HS-27A (cell line): ENCODE data around the gene CHD1.

Experiments used
- DNase-seq: peaks from one replicate; pipeline ENCODE4 v3.0.0-alpha.2; 2012; ENCODE audit warnings: low read depth, missing footprints

Gene CHD1

DNA sequence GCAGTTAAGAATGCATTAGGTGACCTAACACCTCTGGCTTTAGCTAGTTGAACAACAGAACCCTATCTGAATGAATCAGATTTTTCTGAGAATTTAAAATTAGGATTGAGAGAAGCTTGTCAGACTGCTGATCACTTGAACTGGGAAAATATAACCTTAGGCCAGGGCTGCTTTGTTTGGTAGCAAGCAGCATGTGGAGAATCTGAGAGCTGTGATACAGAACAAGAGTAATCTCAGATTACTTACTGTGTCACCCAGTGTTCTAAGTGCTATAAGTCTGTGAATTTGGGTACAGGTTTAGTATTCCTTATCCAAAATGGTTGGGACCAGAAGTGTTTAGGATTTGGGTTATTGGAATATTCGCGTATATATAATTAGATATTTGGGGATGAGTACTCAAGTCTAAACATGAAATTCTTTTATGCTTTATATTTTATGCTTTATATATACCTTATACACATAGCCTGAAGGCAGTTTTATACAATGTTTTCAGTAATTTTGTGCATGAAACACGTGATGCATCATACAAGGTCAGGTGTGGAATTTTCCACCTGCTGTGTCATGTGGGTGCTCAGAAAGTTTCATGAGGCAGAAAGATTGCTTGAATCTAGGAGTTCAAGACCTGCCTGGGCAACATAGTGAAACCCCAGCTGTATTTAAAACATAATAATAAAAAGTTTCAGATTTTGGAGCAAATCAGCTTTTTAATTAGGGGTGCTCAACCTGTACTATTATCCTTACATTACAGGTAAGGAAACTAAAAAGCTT, 8.3 kb upstream of the CHD1 start:
- no peak for DNase-seq

DNA sequence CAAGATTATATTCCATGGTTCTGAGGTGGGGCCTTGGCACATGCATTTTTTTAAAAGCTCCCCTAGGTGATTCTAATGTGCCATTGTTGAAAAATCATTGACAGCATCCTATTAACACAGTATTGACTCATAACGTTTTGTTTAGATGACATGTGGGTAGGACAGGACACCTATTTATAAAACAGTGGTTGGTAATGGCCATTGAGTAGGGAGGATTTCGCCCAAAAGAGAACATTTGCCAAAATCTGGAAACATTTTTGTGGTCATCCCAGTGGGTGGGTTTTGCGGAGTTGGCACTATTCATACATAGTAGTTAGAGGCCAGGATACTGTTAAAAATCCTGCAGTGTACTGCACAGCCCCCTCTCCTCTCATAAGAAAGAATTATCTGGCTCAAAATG, 6.4 kb upstream of the CHD1 start:
- no peak for DNase-seq

DNA sequence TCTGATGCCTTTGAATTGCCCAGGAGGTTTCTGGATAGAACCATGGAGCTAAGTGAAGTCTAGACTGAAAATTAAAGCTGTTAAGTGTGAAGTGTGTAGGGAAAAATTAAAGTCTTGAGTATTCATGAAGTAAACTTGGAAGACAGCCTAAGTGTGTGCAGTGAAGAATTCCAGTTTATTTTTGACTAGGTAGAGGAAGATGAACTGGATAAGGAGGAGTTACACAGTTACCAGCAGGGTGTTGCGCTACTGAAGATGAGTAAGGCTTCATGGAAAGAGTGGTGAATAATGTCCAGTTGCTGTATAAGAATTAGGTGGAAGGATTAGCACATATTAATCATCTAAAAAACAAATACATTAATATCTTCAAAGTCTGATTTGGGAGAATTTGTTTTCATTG, 5.7 kb upstream of the CHD1 start:
- no peak for DNase-seq

DNA sequence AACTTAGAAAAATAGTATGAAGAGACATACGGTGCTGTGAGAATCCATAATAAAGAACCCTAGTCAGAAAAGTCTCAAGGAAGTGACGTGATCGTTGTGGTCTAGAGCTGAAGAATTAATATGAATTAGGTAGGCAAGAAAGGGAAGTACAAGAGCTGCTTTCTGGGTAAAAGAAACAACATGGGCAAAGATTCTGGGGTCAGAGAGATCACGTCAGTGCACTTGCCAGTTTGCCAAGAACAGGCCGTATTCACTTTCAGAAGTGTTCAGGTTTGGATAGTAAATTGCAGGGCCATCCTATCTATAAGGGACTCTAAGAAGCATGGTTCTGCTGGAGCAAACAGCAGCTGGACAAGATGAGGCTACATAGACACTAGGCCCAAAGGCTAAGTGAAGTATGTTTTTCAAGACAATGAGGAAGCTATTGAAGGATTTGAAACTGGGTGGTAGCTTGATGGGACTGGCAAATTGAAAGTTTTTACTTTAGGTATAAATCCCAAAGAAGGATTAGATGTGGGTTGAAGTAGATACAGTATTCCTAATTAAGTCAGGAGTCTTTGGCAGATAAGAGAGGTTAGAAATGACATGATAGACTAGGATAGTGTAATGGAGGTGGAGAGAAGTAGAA, 4.8 kb upstream of the CHD1 start:
- DNase-seq = no peak

DNA sequence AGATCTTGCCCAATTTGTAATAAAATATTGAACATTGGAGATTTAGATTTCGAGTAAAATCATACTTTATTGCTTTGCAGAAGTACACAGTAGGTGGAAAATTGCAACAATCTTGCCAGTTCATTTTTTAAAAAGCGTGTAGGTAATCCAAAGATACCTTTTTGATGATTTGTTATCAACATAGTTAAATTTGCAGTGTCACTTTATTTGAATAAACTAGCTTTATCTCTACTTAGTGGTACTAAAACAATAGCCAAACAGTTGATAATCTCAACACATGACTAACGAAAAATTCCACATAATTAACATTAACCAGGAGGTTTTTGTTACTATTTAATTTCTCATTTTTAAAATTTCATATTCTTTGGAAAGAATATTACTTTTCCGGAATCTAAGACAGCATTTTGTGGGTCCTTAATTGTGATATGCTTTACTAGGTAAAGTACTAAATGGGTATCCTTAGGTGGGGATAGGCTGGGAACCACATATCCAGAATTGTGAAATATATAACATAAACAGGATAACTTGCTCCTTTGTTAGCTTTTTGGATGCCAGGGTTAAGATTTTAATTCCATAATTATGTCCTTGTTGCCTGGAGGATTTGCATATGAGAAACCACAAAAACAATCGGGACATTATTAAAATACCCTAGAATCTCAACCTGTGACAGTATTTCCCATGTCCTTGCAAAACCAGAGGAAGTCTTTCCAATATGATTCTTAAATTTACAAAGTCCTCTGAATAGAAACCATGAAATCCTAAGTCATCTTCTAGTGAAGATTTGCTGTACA, 2.4 kb upstream of the CHD1 start:
- DNase-seq = no peak

DNA sequence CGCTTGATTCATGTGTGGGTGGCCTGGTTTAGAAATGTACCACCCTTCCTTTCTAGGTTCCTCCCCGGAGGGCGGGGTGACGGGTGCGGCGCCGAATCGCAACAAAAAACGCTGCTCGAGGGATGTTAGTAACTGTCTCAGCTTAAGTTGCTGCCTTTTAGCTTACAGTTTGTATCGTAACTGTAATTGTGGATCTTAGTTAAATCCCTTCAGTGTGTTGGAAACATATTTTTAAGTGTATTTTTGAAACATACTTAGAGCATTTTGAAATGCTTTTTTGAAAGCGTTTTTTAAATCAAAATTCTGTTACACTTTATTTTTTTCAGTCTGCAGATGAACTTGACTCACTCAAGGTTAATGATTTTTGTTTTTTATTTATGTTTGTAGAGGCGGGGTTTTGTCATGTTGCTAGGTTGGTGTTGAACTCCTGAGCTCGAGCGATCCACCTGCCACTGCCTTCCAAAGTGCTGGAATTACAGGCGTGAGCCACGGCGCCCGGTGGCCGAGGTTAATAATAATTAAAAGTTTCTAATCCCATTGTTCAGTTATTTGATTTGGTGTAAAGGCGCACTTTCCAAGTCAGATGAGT, 997 bp upstream of the CHD1 start:
- DNase-seq = no peak

DNA sequence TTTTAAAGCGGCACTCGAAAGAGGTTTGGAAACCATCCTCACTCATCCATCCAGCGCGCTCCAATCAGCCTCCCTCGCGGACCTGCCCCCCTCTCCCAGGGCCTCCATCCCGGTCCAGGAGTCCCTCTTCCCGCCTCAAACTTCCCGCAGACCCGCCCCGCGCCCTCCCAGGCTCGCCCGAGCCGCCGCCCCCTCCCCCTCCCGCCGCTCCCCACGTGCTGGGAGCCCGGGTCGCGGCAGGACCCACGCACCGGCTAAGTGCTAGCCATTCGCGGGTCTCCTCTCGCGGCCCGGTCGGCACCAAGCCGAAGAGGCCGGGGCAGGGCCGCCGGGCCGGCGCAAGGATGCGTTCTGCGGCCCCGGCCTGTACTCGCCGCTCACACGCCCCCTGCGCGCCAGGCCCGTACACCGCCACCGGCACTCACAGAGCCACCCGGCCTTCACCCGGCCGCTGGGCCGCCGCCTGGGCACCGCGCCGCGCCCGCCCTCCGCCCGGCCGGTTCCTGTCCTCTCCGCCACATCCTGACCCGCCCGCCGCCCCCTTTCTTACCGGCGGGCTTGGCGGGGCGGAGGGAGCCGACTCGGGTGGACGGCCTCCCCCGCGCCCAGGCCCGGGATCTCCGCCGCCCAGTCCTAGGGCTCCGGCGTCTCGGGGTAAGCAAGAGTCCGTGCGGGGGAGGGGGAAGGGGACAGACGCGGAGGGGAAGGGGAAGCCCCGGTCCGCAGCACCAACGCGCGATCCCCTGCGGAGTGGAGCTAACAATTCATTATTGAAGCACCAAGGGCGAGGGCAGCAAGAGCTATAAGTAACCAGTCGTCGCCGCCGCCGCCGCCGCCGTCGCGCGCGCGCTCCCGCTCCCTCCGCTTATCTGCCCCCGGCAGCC, 576 bp downstream of the CHD1 start:
- DNase-seq = peak; percentile 33

DNA sequence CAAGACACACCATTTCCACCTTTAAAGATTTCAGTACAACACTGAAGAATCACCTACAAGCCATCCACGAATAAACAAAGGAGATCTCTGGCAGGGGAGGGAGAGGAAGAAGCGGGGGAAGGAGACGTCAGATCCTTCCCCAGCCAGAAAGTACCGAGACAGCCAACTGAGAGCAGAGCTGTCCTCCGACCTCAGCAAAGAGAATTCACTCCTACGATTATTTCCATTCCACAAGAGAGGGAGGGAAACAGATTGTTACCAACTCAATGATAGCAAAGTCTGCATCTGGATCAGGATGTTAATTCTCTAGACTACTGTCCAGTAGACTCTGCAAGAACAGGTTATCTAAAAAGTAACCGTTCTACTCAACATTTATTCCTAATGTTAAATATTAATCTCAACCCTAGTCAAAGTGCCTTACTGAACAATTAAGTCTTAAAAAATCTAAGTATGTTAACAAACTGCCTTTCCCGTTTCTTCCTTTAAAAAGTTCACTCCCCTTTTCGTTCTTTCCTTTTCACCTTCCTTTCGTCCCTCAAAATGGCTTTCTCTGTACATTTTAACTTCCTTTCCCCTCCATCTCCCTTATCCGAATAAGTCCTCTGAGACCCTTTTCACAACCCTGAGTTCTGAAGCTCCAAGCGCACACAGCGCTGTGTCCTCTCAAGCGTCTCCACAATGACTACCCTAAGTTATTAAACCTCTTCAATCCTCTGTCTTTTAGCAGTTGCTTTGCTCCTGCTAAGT, 1.4 kb downstream of the CHD1 start:
- DNase-seq = no peak

DNA sequence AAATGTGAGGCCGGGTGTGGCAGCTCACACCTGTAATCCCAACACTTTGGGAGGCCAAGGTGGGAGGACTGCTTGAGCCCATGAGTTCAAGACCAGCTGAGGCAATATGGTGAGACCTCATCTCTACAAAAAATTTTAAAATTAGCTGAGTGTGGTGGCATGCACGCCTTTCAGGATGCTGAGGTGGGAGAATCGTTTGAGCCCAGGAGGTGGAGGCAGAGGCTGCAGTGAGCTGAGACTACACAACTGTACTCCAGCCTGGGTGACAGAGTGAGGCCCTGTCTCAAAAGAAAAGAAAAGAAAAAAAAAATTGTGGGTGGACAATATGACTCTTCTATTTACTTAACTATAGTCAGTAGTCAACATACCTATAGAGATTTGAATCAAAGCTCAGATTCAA, 4.8 kb downstream of the CHD1 start:
- no peak for DNase-seq

DNA sequence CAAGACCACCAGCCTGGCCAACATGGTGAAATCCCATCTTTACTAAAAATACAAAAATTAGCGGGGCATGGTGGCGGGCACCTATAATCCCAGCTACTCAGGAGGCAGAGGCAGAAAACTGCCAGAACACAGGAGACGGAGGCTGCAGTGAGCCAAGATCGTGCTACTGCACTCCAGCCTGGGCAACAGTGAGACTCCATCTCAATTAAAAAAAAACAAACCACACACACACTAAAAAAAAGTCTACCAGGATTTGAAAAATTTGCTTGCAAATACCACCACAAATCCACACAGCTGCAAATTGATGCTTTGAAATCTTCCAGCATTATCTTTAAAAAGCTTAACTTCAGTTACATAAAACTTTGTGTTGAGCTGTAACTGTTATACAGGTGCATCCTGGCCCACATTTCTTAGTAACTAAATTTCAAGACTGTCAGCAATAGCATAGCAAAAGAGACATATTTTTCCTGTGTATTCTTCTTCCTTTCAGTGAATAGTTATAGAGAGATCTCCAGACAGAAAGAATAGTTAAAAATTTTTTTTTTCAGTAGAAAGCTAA, 6.8 kb downstream of the CHD1 start:
- DNase-seq = no peak

DNA sequence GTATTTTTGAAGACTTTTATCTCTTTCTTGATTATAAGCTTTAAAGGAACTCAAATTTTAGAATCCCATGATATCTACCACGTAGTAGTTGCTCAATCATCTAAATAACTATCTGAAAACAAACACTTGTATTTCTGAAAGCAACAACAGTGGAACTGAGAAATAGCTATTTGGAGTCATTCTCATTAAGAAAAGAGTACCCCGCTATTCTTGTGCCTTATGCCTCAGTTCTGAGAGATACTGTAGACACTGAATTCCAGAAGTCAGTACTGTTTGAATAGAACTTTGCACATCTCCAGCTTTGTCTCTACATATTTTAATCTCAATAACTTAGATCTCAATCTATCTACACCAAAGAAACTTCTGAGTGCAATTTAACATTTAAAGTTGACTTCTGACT, 11.4 kb downstream of the CHD1 start:
- no peak for DNase-seq

DNA sequence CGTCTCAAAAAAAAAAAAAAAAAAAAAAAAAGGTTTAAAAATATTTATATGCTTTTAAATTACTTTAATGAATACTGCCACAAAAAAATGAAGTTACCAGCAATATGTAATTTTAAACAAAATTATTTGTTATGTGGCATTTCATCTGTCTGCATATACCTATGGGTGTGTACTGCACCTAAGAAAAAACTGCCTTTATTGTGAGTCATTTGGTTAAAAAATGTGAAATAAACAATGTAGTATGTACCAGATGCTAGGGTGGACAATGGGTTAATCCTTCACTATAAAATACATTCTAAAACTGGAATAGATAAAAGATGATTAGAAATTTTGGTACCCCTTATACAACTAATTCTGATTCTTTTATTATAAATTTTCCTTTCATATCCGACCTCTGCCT, 12.3 kb downstream of the CHD1 start:
- DNase-seq = no peak

DNA sequence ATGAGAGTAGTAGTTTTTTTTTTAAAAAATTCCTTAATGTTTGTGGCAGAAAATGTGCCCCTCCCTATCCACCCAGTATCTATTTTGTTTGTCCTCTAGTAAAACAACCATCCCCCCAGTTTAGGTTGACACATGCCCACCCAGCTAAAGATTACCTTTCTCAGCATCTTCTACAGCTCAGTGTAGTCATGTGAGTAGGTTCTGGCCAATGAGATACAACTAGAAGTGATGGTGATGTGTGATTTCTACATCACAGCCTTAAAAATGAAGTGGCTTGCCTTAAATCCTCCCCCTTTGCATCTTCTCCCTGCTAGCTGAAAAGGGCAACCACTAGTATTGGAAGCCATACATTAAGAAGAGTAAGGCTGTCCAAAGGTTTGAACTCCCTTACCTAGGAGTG, 14.9 kb downstream of the CHD1 start:
- no peak for DNase-seq

DNA sequence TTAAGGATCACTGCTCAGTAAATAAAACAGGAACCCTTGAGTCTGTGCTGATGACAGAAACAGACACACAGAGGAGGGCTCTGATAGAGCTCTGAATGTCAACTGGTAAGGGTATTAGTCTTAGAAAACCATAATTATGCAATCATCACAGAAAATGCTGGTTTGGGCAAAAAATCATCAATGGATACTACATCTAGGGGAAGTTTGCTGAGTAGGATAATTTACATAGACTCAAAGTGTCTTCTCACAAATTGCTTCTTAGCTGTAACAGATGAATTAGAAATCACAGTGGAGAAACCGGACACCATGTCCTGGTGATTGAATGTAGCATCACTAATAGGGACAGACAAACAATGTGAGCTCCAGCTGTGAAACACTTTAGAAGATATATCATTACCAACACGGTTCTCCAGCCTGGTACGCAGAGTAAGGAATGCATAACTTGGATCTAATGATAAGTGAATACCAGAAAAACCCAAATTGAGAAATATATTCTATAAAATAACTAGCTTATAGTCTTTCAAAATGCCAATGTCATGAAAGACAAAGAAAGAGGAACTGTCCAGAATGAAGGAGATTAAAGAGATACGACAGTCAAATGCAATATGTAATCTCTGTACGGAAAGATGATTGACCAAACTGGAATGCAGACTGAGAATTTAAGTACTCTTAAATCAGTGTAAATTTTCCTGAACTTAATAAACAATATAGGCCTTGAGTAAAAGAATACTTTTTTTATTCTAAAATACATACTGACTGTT, 17.3 kb downstream of the CHD1 start:
- no peak for DNase-seq

DNA sequence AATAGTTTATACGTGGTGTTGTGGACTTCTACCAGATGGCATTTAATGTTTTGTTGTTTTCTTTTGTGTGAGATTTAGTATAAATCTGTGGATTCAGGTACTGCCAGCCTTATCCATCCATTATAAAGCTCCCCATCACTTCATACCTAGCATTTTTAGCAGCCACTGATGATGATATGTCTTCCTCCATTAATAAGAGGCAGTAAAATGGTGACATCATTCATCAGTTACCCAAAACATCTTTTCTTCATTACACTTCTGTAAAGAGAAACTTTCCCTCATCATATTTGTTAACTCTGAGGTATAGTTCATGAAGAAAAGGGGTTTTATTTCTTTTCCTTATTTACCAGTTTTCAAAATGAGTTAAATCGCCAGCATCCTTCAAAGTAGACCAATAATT, 19.4 kb downstream of the CHD1 start:
- DNase-seq = no peak

DNA sequence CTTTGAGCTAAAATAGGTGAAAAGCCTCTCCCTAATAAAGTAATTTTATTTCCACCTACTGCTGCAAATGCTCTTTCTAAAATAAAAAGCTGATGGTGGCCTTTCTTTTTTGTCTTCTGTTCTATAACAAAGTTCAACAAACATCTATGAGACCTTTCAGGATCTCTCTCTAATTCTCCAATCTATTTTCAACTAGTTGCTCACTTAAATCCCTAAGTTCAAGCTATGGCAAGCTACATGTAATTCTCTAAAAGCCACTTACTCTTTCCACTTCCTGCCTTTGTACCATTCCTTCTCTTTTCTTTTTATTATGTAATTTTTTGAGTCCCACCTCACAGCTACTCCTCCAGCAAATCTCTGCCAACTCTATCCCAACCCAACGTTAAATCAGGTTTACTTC, 20.9 kb downstream of the CHD1 start:
- no peak for DNase-seq

DNA sequence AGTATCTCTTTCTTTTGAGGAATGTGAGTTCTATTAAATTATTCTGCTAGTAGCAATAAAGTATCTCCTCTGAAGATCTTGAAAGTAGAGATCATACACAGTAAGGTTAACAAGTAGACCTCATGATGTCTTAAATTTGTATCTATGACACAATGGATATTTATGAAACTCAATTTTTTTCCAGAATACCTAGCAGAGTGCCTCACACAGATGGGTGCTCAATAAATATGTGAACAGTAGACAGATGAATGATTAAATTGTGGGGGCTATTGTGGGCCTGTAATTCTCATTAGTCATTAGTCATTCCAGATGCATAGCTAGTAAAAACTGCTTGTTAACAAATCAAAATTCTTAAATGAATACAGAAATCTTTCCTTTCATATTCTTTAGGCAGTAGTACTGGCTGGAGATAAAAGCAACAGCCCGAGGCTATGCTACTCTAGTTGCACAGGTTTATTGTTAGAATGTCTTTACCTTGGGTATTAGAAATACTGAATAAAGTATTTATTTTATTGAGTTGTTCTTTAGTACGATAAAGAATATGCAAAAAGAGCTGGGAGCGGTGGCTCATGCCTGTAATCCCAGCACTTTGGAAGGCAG, 22.0 kb downstream of the CHD1 start:
- no peak for DNase-seq

DNA sequence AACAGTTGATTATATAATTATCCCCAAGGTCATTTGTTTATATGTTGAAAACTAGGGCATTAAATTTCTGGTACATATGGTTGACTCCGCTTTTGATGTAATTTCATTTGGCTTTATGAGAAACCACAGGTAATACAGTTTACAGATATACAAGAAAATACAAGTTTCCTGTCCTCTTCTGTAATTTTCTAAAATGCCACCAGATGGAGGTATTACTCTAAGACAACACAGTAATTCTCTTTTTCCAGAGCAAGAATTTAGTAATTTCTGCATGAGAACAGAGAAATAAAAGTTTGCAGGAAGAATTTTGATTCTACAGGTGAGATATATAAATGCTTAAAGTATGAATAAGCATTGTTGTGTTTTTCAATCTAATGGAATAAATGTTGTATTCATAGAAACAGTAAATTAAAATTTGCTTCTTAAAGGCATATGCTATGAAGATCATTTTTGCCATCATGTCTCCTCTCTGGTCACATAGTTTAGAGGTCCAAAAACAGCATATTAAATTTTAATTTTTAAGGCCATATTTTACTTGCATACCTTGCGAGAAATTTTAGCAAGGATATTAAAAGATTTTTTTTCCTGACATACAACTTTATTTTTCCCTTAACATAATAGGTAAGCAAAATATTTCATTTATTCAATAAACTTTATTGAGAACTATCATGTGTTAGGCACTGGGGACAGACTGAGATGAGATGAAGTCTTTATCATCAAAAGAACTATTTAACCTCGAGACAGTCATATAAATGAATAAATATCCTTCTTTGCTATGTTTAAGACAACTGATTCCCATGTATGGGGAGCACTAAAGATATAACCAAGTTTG, 22.7 kb downstream of the CHD1 start:
- no peak for DNase-seq

DNA sequence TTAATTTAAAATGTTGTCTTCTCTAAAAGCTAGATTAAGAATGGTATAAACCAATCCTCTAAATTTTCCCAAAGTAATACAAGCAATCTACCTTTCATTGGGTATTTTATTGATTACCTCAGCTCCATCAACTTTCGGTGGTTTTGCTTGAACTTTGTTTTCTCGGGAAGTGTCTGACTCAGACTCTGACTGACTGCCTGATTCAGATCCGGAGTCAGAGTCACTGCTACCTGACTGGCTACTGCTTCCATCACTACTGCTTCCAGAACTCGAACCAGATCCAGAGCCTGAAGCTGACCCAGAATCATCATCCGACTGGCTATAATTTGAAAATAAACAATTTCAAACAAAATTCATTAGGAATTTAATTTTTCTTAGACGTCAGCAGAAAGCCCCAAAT, 24.0 kb downstream of the CHD1 start:
- no peak for DNase-seq
